IPS DF 6.9 (cell line): ENCODE measurements around the gene PPOX.

ENCODE experiments used
- DNase-seq: peaks from one replicate; pipeline ENCODE4 v3.0.0-alpha.2; 2013; ENCODE audit warnings: low read depth, low spot score
- H3K27ac ChIP-seq: one replicate; pipeline ENCODE4 v1.5.1; 2013; ENCODE audit warnings: low read length, control low read depth
- H3K27me3 ChIP-seq: 2 replicates; pipeline ENCODE4 v1.6.1; 2013; ENCODE audit warnings: mild to moderate bottlenecking, low read length; ENCODE audit not compliant: control insufficient read depth, insufficient read depth
- H3K36me3 ChIP-seq: 2 replicates; pipeline ENCODE4 v1.6.1; 2013; ENCODE audit warnings: low read length; ENCODE audit not compliant: control insufficient read depth, insufficient read depth
- H3K4me1 ChIP-seq: 2 replicates; pipeline ENCODE4 v1.6.1; 2013; ENCODE audit warnings: low read length; ENCODE audit not compliant: control insufficient read depth, insufficient read depth
- H3K4me3 ChIP-seq: 2 replicates; pipeline ENCODE4 v1.5.1; 2013; ENCODE audit warnings: mild to moderate bottlenecking, low read length
- H3K9me3 ChIP-seq: 2 replicates; pipeline ENCODE4 v1.6.1; 2013; ENCODE audit warnings: low read length, inconsistent platforms; ENCODE audit not compliant: control insufficient read depth, insufficient read depth
- WGBS: extraction: QIAGEN DNeasy Blood & Tissue Kit; methylation state at CpG from one replicate; pipeline ENCODE4 v1.1.7; 2013; ENCODE audit warnings: mixed read lengths, missing lambda C conversion rate; ENCODE audit not compliant: insufficient read length, insufficient coverage; 5-methylcytosine and 5-hydroxymethylcytosine counted together

The PPOX gene

DNA sequence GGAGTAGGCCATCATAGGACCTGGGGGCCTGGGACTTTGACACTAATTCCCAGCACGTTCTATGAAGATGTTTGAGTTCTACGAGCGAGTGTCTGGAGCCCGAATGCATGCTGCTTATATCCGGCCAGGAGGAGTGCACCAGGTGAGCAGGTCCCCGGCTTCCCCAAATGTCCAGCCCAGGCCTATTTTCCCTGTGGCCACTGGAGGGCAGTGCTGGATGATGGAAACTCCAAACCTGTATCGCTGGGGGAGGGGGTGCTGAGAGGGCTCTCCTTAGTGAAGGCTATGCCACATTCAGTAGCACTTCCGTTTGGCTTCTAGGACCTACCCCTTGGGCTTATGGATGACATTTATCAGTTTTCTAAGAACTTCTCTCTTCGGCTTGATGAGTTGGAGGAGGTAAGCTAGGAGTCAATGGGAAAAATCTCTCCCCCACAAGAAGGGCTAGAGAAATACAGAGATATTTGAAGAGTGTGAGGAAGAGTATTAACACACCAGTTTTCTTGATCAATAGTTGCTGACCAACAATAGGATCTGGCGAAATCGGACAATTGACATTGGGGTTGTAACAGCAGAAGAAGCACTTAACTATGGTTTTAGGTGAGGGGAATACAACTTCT lies 43.7 kb downstream of the PPOX start:
- no peaks in the 10 kb centered on the region for H3K4me1 ChIP-seq
- H3K36me3 ChIP-seq = peaks cover 42% of the 10 kb centered on the region; the same call in 1 of the 2 replicates
- no peak overlapping the region for H3K4me3 ChIP-seq
- DNase-seq = no peak
- H3K9me3 ChIP-seq = no peaks in the 10 kb centered on the region
- no peak overlapping the region for H3K27ac ChIP-seq
- WGBS = no CpG with 5 or more reads among the region's 11 CpGs
- no peaks in the 10 kb centered on the region for H3K27me3 ChIP-seq

DNA sequence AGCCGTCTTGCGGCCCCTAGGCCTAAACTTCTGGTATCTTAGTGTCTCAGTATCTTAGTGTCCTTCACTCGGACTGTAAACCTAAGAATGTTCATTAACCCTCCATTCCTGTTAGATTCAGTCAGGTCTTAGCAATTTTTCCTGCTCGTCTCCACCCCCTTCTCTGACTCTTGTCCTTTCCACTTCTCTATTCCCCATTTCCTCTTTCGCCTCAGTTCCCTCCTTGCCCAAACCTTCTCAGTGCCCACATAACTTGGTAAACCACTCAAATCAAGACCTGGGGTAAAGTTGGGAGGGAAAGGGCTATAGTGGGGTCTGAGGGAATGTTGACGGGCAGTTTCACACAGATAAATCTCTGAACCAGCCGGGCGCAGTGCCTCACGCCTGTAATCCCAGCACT lies 48.1 kb downstream of the PPOX start:
- WGBS = no CpG with 5 or more reads among the region's 9 CpGs

DNA sequence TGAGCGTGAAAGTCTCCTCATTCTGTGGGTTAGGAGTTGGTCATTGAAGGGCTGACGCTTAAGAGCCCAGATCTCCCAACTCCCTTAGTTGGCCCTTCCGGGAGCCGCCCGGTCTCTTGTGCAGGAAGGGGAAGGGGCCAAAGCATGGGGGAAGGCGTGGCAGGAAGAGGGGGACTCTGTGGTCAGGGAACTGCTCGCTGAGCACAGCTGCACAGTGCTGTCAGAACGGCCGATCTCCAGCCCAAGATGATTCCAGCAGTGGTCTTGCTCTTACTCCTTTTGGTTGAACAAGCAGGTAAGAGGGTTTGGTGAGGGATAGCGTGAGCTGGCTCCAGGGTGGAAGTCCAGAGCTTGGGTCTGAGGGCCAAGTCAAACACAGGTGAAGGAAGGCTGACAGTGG lies 48.9 kb downstream of the PPOX start, which contains the start of gene FCER1G:
Gene FCER1G (plus strand): TSS at position 220 of the 400 bp plus-strand sequence. CDS start 27 bp downstream, at position 247.
- H3K27me3 ChIP-seq = no peaks in the 10 kb centered on the region
- H3K27ac ChIP-seq = no peak within 1 kb of the TSS
- H3K36me3 ChIP-seq = peaks cover 36% of the 10 kb centered on the region; the same call in 1 of the 2 replicates
- H3K4me3 ChIP-seq = no peak within 1 kb of the TSS
- no peak for DNase-seq
- no peaks in the 10 kb centered on the region for H3K9me3 ChIP-seq
- no CpG with 5 or more reads among the region's 10 CpGs for WGBS
- peaks cover 4% of the 10 kb centered on the region for H3K4me1 ChIP-seq

More for the DNA sequence above, 48.1 kb downstream of the PPOX start:
- Histone ChIP-seq H3K9me3 (no peaks in the 10 kb centered on the region), H3K27me3 (no peaks in the 10 kb centered on the region), H3K27ac (no peak overlapping the region), H3K4me1 (peaks cover 4% of the 10 kb centered on the region), H3K36me3 (peaks cover 38% of the 10 kb centered on the region; the same call in 1 of the 2 replicates), H3K4me3 (no peak overlapping the region)
- no peak for DNase-seq

DNA sequence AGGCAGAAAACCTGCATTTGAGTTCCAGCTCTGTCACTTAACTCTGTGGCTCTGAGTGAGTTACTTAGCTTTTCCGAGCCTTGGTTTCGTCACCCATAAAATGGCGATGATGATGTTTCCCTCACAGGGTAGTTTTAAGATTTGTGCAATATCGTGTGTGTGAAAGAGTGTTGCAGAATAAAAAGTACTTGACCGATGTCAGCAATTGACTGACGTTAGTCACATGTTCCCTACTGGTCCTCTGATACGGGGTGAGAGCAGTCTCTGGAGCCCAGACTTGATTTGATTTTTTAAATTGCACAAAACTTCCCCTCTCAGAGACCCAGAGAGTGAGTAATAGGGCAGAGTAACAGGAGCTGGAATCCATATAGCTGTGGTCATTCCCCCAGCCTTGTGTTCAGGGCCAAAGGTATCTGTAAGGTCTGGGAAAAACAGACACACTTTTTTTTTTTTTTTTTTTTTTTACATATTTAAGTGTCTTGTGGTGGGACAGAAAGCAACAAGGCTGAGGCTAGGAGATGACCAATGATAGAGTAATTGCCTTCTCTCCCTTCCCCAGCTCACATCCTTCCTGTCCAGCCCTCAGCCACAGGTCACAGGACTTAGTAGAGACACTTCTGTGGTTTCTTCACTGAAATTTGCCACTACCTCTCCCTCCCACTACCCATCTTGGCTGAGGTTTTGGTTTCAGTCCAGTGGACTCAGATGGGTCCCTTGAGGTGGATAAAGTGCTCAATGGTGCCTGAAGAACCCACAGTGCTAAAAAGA lies 50.9 kb downstream of the PPOX start:
- no peak for DNase-seq
- Histone ChIP-seq H3K4me1 (peaks cover 4% of the 10 kb centered on the region), H3K4me3 (no peak overlapping the region), H3K27me3 (no peaks in the 10 kb centered on the region), H3K27ac (no peak overlapping the region), H3K9me3 (no peaks in the 10 kb centered on the region), H3K36me3 (peaks cover 22% of the 10 kb centered on the region; the same call in 1 of the 2 replicates)
- no CpG with 5 or more reads among the region's 7 CpGs for WGBS

DNA sequence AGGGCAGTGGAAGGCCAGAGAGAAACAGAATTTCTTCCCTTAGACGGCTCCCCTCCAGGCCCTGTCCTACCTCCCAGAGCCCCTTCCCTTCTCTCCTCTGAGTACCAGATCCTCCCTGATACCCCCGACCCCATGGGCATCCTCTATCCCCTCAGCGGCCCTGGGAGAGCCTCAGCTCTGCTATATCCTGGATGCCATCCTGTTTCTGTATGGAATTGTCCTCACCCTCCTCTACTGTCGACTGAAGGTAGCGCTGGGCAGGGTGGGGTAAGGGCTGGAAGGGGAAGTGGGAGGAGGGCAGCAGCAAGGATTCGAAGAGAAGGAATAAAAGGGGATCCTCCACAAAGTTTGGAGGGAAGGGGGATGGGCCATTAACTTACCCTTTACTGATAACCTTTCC lies 51.6 kb downstream of the PPOX start:
- no CpG with 5 or more reads among the region's 6 CpGs for WGBS
- H3K9me3 ChIP-seq = no peaks in the 10 kb centered on the region
- H3K27me3 ChIP-seq = no peaks in the 10 kb centered on the region
- peaks cover 17% of the 10 kb centered on the region; the same call in 1 of the 2 replicates for H3K36me3 ChIP-seq
- H3K4me1 ChIP-seq = peaks cover 4% of the 10 kb centered on the region
- H3K27ac ChIP-seq = no peak overlapping the region
- H3K4me3 ChIP-seq = no peak overlapping the region
- no peak for DNase-seq

DNA sequence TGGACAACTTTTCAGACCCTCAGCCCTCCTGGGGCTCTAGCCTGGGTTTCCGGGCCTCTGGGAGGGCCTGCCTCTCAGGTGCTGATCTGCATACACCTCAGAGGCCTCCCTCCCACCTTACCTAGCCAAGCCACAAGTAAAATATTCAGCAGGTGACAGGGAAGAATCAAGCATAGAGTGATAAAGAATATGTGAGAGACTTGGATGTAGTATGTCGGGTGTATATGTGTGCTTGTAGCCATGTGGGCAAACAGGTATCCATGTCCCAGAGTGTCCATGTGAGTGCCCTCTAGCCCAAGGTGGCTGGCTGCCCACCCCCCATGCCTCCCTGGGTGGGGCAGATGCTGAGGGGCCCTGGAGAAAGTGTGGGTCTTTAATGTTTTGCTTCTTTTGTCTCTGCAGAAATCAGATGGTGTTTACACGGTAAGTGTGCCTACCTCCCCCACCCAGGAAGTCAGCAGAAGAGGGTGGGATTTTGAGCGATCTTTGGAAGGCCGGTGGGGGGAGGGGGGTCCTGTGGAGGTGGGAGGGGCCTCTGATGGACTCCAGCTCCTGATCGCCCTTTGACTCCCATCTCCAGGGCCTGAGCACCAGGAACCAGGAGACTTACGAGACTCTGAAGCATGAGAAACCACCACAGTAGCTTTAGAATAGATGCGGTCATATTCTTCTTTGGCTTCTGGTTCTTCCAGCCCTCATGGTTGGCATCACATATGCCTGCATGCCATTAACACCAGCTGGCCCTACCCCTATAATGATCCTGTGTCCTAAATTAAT lies 52.3 kb downstream of the PPOX start:
- no peak for DNase-seq
- WGBS = no CpG with 5 or more reads among the region's 8 CpGs
- no peaks in the 10 kb centered on the region for H3K9me3 ChIP-seq
- no peak overlapping the region for H3K27ac ChIP-seq
- peaks cover 11% of the 10 kb centered on the region; the same call in 1 of the 2 replicates for H3K36me3 ChIP-seq
- H3K4me1 ChIP-seq = peaks cover 4% of the 10 kb centered on the region
- no peaks in the 10 kb centered on the region for H3K27me3 ChIP-seq
- H3K4me3 ChIP-seq = no peak overlapping the region

DNA sequence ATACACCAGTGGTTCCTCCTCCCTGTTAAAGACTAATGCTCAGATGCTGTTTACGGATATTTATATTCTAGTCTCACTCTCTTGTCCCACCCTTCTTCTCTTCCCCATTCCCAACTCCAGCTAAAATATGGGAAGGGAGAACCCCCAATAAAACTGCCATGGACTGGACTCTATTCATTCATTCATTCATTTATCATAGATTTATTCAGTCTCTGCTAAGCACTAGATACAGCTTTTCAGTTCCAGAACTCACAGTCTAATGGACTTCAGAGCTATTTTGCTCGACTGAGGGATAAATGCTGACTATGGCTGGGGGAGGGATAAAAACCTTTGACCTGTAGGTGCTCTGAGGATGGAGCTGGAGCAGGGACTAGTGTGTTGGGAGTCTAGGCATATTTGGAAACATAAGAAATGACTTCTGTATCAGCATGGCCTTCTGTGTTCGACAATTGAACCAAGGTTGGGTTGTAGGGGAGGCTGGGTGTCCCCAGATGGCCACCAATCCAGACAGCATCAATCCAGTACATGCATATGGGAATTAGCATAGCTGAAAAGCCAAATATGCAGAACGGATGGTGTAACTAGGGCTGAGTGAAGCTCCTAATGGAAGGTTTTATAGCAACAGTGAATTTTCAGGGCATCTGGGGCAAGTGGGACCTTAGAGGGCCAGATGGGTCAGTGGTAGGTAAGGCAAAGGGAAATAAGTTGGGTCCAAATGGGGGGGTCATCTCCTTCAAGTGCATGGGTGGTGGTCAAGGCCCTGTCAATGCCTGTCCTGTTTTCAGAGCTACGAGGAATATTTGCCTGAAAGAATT lies 53.1 kb downstream of the PPOX start:
- Histone ChIP-seq H3K36me3 (0 out of 2 replicates have a peak, but pooled peaks cover 4% of the 10 kb centered on the region), H3K9me3 (no peaks in the 10 kb centered on the region), H3K4me1 (peaks cover 4% of the 10 kb centered on the region), H3K27ac (no peak overlapping the region), H3K4me3 (no peak overlapping the region), H3K27me3 (no peaks in the 10 kb centered on the region)
- no peak for DNase-seq
- no CpG with 5 or more reads among the region's 5 CpGs for WGBS

DNA sequence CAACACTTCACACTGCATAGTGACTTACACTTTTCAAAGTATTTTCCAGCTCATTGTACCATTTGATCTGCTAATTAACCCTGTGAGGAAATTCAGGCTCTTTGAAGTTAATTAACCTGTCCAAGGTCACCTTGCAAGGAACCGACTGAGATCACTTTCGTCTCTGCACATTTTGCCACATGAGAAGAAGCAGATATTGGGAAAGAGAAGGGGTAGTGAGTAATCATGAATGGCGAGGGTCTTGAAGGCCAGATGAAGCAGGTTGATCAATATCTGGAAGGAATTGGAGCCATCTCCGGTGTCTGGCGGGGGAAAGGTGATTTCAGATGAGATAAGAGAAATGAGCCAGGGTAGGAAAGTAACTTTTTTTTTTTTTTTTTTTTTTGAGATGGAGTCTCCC lies 53.8 kb downstream of the PPOX start:
- H3K36me3 ChIP-seq = 0 out of 2 replicates have a peak, but pooled peaks cover 4% of the 10 kb centered on the region
- H3K27me3 ChIP-seq = no peaks in the 10 kb centered on the region

More for the DNA sequence above, 53.8 kb downstream of the PPOX start:
- no peak for DNase-seq
- Histone ChIP-seq H3K27ac (no peak overlapping the region), H3K4me3 (no peak overlapping the region), H3K4me1 (peaks cover 4% of the 10 kb centered on the region), H3K9me3 (no peaks in the 10 kb centered on the region)
- WGBS = no CpG with 5 or more reads among the region's 5 CpGs
